Gastrocnemius medialis (tissue), 4 donors: ENCODE measurements around the gene LRRIQ3.

Source experiments
- CTCF ChIP-seq, 5 experiments: fragments of 450-650 bp in 3 of 5; fragments of 200-600 bp in 2 of 5; sonication (generic) in 2 of 5; IDR thresholded peaks in 4 of 5; conservative IDR thresholded peaks in 1 of 5; 1 replicate in 4 of 5; 2 replicates in 1 of 5; pipeline ENCODE4 v1.5.1; 2016 to 2019; ENCODE audit warnings: antibody characterized with exemption in 5 of 5, mild to moderate bottlenecking in 3 of 5, moderate library complexity in 3 of 5
- POLR2A ChIP-seq, 2 donors: fragments of 450-650 bp; IDR thresholded peaks; one replicate each; pipeline ENCODE4 v1.6.1; 2017; ENCODE audit warnings: antibody characterized with exemption in 2 of 2, mild to moderate bottlenecking in 2 of 2, moderate library complexity in 2 of 2

DNA sequence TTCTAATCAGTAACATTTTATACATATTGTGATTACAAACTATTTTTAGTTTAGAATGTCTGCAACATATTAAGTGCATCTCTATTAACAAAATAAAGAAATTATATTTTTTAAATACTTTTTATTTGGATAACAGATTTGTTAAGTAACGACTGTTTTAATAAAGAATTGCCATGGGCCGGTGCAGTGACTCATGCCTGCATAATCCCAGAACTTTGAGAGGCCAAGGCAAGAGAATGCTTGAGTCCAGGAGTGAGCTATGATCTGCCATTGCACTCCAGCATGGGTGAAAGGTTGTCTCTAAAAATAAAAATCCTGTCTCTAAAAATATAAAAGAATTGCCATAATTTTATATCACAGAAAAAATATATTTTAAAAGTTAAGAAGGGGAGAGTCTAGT, 4.1 kb downstream of the LRRIQ3 start:
- no peak for TF ChIP-seq POLR2A (IDR thresholded peaks at IDR 0.05)
- no peak for TF ChIP-seq CTCF (IDR thresholded peaks at IDR 0.05 in 4 of 5, conservative IDR thresholded peaks at IDR 0.05 in 1 of 5)
